HG03108 (cell line): ENCODE data around the gene CPA5.

Experiments
- ATAC-seq: cut with Tn5 transposase; IDR thresholded peaks from one replicate; pipeline ENCODE4 v1.9.1; 2021; ENCODE audit warnings: moderate library complexity; ENCODE audit not compliant: unreplicated experiment

Gene CPA5

DNA sequence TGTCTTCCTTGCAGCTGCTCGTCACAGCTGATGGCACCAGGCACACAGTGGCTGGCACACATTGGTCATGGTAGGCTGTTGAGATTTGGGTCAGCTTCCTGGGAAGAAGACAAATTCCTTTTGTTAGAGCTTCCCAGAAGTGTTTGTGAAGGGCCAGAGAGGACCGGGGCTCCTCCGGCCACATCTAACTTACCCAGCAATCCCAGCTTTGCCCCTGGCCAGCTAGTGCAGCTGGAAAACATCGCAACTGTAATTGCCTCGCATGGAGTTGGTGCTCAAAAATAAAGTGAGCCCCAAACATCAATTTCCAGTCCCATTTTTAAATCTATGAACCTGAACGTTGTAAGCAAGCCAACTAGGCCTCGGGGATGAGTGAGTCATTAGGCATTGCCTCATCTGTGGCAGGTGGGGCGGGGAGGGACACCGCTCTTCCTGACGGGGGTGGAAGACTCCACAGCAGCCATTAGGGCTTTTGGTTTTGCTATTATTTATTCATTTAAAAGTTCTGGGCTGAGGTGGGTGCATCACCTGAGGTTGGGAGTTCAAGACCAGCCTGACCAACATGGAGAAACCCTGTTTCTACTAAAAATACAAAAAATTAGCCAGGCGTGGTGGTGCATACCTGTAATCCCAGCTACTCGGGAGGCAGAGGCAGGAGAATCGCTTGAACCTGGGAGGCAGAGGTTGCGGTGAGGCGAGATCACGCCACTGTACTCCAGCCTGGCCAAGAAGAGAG, 12.4 kb downstream of the CPA5 start:
- no peak for ATAC-seq

DNA sequence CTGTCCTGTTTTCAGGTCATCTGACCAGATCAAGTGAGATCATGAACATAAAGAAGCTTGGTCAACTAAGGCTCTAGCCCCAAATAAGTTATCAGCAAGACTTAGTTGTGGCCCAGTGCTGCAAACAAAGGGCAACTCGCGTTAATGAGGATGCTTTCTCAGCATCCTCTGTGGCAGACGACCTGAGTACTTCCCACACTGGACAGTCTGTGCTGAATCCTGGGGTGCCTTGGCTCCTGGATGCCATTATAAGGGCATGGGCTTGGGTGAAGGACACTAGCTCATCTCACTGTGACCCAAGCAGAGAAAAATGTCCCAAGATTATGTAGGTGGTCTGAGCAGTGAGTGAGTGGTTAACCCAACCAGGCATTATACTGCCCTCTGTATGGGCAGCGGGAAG, 13.9 kb downstream of the CPA5 start:
- ATAC-seq, result no peak

DNA sequence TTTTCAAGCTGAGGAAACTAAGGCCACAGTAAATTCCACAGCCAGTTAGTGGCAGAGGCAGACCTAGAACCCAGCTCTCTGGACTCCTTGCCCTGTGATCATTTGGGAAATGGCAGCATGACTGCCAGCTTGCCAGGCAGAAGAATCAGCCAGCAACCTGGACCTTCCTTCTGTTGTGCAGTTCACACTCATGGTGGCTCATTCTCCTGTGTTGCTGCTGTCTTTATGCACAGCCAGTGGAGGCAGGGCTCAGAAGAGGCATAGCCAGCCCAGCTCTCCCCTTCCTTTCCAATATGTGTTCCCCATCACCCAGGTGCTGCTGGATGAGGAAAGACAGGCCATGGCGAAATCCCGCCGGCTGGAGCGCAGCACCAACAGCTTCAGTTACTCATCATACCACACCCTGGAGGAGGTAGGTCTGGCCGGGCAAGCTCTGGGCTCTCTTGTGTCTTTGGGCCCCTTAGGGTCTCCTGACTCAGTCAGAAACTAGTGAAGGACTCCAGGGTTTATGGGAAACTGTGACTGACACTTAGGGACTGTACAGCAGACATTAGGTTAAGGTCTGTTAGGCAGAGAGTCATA, 14.8 kb downstream of the CPA5 start:
- ATAC-seq, result no peak

DNA sequence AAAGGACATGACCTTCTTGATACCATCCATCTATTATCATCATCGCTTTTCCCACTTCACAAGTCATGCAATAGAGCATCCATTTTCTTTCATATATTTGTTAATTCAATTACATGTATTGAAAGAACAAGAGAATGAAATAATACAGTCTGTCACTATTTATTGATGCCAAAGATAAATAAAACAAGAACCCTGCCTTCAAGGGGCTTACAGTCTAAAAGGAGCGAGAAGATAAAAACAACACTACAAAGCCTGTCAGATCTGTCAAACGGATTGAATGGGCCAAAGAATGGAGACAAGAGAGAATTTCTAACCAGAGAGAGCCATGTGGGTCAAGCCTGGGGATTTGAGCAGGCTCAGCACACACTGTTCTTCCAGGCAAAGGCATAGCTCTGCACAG, 15.9 kb downstream of the CPA5 start:
- ATAC-seq, result no peak

DNA sequence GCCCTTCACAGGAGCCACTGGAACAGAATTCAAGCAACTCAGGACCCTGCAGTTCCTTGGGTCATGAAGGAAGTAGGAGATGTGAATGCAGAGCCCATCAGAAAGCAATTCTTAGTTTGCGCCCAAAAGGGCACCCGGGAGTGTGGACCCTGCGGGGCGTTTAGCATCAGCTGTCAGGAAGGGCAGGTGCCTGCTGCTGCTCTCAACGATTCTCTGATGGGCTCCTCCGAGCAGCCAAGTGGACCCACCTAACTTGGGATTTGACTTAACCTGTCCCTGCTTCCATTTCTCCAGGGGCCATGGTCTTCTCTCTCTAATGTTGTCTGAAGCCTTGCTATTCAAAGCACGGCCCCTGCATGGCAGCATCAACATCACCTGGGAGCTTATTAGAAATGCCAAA, 17.1 kb downstream of the CPA5 start:
- ATAC-seq, result no peak

DNA sequence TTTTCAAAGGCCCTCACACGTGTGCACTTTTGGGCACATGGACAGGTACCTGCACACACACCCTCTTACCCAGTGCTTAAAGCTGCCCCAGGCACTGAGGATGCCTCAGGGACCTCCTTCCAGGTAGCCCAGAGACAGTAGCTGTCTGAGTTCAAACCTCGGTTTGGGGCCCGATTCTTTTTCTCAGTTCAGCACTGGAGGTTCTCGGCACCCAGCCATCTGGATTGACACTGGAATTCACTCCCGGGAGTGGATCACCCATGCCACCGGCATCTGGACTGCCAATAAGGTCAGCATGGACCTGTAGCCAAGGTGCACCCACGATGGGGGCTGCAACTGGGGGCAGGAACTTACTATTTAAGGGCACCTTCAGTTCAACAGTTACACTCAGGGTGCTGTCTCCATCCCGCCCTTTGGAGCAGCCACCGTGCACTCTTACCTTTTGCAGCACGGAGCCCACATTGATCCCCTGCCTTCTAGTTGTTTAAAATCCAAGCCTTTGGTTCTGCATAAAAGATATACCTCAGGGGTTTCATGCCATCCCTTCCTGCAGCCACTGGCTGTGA, 17.7 kb downstream of the CPA5 start:
- ATAC-seq, result no peak

DNA sequence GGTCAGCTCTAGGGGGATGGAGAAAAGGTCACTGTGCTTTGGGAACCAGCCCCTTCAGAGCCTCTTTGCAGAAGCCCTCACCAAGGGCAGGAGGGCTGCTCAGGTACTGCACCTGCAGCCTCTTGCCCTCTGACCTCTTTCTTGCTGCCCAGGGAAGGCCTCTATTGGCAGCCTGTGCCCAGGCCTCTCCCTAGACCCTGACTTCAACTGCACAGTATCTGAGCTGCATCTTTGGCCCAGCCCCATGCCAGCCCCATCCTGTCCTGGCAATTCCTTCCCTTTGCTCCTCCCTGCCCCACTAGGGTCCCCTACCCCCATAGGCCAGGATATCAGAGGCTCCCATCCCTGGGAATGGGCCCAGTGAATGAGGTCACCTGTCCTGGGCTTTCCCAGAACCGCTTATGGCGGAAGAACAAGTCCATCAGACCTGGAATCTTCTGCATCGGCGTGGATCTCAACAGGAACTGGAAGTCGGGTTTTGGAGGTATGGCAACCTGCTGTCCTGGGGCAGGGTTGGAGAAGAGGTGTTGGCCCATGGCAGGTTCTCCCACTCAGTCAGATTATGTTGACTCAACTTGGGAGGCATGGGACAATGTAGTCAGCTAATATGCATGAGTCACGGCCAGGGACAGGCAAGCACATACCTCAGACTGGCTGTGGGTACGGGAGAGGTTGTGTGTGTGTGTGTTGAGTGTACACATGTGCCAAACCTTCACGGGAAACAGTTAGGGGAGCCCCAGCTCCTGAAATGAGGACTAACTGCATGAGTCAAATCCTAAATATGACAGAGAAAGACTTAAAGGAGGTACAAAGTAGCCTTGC, 18.6 kb downstream of the CPA5 start:
- no peak for ATAC-seq

DNA sequence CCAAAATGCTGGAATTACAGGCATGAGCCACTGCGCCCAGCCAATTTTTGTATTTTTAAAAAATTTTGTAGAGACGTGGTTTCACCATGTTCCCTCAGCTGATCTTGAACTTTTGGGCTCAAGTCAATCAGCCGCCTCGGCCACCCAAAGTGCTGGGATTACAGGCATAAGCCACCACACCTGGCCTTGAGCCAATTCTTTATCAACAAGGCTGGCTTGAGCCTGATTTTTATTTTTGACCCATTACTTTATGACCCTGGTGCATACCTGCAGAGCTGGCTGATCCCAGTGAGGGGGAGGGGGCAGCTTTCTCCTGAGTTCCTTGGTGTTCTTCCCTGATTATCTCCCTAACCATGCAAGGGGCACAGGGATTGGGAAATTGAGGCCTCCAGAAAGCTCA, 19.8 kb downstream of the CPA5 start:
- no peak for ATAC-seq

DNA sequence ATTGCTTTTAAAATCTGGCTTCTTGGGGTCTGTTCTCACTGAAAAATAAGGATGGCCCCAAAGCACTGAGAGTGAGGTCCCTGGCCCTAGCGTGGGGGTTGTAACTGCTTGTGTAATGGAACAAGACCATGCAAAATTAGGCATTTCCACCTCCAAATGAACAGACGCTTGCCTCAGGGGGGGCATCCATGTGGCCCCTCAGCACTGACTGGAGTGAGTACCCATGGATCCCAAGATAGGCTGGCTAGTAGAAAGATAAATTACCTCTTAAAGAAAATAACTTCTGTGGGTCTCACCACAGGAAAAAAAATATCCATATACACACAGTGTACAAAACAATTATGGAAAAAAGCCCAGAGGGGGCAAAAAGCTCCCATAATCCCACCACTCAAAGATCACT, 20.5 kb downstream of the CPA5 start:
- no peak for ATAC-seq

DNA sequence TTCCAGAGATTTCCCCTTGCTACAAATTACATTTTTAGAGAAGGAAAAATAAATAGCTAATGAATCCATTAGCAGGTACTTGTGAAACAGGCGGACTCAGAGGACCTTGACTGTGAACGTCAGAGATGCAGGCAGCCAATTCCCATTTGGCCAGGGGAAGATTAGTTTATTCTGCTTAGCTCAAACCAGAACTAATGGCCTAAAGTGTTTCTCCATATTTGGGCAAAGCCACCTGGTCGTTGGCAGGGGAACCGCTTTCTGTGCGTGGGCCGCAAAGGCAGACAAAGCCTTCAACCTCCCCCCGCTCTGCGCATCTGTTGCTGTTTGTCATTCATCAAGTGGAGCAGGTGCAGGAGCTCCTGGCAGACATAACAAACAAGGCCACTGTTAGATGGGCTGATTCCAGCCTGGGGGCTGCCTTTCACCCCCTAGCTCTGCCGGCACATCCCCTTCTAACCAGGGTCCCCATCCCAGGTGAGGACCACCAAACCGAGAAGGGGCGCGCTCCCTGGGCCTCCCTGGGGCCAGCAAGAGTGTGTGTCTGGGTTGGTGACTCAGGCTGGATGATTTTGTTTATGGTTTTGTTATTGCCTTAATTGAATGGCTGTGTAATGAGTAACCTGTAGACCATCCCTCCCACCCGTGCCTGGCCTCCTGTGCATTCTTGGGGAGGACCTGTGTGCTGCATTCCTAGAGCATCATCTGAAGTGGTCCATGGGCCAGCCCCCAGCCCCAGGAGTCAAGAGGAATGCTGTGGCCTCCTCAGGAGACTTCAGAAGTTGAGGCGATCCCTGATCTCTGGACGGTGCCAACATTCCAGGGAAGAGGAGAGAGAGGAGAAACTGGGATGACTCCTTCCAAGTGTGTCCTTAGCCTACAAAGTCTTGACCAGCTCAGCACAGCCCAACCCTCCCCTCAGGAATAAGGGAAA, 21.2 kb downstream of the CPA5 start:
- ATAC-seq, result peak; percentile 50

DNA sequence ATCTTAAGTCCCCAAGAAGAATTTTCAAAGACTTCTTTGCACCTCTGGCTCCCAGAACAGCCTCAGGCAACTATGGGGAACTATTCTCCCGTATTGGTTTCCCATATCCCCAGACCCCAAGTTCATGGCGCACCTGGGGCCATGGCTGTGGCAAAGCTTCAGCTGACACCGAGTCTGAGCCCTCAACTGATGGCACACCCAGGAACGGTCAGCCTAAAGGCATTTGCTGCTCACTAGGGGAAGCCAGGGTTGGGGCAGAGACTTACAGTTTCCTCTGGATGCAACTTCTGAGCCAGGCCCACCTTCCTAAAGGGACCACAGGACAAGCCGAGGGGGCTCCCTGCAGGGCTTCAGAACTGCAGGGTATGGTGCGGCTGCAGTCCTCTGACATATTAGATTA, 21.9 kb downstream of the CPA5 start:
- ATAC-seq, result no peak

DNA sequence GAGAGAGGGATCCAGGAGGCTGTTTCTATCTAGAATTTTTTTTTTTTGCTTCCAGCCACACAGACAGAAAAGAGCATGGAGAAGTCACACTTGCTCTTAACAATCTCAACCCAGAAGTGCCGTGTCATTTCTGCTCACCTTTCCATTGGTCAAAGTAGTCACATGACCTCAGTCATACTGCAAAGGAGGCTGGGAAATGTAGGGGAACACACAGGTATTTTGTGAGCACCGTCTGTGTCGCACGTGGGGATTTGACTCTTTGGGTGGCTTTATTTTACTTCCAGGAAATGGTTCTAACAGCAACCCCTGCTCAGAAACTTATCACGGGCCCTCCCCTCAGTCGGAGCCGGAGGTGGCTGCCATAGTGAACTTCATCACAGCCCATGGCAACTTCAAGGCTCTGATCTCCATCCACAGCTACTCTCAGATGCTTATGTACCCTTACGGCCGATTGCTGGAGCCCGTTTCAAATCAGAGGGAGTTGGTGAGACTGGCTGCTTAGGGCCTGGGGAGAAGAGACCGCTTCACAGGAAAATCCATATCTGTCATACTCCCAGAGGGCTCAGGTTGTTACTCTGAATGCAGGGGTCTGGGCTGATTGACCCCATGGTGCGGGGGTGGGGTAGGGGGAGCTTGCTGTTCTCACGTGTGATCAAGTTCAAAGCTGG, 22.6 kb downstream of the CPA5 start:
- no peak for ATAC-seq

DNA sequence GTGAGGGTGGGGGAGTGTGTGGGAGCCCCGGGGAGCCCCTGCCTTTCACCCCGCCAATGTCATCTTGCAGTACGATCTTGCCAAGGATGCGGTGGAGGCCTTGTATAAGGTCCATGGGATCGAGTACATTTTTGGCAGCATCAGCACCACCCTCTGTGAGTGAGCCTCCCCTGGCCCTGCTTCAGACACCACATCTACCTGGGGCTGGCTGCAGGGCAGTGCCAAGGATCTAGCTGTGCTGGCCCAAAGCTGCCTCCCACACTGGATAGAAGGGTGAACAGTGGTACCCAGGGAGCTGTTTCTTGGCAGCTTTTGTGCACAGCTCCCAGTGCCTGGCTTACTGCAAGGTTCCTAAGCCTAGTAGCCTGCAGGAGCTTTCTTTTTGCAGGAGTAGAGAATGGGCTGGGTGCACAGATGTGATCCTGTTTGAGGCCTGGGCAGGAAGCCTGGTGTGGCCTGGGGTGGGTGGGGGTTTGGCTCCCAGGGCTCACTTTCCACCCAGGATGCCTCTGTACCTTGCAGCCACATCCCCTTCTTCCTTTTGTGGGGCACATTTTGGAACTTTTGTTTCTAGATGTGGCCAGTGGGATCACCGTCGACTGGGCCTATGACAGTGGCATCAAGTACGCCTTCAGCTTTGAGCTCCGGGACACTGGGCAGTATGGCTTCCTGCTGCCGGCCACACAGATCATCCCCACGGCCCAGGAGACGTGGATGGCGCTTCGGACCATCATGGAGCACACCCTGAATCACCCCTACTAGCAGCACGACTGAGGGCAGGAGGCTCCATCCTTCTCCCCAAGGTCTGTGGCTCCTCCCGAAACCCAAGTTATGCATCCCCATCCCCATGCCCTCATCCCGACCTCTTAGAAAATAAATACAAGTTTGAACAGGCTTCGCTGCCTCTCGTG, 23.5 kb downstream of the CPA5 start:
- ATAC-seq, result no peak

DNA sequence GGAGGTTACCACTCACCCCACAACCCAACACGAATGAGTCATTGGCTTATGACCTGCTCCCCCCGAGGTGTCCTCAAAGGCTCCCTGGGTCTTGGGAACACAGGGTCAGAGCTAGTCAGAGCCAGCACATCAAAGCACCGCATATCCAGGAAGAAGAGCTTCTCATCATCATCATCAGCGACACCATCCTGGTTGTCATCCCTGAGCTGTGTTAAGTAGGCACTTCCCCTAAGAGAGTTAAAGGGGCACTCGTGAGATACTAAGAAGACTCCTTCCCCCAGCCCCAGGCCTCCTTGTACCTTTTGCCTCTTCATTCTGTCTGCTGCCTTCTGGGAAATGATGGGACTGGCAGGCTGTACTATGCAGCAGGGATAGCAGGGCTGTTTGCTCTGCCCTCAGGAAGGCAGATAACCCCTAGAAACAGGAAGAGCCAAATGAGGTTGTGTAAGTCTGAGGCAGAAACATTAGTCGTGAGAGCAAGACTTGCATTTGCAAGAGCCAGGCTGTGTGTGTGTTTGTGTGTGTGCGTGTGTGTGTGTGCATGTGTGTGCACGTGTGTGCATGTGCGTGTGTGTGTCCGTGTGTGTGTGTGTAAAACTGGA, 24.6 kb downstream of the CPA5 start:
- ATAC-seq, result no peak

DNA sequence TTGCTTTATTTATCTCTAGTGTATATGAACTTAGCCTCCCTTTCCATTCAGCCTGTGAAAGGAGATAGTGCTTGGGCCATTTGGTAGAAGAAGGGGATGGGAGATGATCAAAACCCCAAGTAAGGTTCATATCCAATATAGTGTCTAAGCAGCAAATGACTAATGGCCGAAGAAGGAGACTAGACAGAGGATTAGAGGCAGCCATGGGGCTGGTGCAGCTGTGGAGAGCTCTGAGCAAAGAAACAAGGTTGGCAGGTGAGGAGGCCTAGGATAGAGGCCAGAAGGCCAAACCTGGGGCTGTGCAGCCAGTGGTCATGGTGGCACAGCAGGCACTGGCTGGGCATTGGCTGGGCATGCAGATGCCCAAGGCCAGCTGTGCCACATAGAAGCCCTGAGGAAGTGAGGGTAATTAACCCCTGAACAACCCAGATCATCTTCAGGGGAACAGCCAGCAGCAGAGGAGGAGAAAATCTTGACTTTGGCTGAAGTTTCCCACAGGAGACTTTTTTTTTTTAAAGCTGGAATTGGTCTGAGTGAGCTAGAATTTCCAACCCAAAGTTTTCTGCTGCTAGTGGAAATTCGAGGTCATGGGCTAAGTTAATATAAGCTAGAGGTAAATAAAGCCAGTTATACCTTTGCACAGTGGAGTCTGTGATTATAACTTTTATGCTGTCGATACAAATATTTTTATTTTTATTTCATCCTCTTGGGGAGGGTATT, 25.4 kb downstream of the CPA5 start:
- no peak for ATAC-seq

DNA sequence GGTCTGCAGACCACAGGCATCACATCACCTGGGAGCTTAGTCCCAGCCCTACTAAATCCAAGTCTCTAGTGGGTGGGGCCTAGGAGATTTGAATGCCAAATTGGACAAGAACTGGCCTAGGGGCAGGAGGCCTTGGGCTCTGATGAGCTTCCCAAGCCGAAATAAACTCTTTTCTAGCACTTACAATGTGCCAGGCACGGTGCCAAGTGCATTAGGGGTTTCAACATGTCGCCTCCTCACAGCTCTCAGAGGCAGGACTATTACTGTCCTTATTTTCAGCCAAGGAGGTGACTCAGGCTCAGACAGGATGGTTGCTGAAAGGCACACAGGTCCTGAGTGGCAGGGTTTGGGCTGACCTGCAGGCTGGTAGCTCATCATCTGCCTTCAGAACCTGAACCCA, 26.4 kb downstream of the CPA5 start:
- no peak for ATAC-seq

DNA sequence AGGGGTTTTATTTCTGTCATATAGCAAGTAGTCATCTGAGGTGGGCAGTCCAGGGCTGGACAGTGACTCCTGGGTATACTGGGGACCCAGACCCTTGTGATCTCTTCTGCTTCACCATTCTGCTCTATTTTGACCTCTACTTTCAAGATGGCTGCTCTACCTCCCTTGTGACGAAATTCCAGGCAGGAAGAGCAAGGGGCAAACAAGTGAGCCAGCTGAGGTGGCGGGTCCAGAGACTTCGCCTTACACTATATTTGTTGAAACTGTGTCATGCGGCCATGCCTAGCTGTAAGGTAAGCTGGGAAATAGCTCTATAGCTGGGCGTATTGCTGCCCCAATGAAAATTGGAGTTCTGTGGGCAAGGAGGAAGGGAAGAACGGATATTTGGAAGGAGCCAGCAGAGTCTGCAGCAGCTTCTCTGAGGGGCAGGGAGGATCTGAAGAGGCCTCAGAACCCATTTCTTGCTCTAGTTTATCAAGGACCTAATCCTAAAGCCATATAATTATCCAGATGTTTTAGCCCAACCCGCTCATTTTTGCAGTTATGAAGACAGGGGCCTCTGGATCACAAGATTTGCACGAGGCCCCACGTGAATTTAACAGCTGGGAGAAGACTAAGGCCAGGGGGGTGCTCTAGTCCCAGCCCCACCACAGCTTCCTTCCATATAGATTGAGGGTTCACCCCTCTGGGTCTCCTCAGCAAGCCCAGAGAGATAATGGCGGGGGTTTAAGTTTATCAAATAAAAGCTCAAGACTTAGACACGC, 28.0 kb downstream of the CPA5 start:
- ATAC-seq, result no peak
